Astrocyte of the spinal cord (primary cell): Measurements from ENCODE around the gene CHCT1.

ENCODE experiments used
- DNase-seq: peaks from one replicate; pipeline ENCODE4 v3.0.0; 2011; ENCODE audit warnings: low read depth, low spot score
- H3K4me3 ChIP-seq: 2 replicates; pipeline ENCODE4 v1.5.1; 2011; ENCODE audit warnings: low read depth, mild to moderate bottlenecking, low read length, moderate library complexity
- CTCF ChIP-seq: IDR thresholded peaks from 2 replicates; pipeline ENCODE4 v1.5.1; 2012; ENCODE audit warnings: low read depth, mild to moderate bottlenecking, low read length, inconsistent platforms
- in situ Hi-C: cut with HindIII; loops from 2 replicates; pipeline ENCODE4 v1.10.0; 2017; ENCODE audit warnings: low sequenced_read_pairs

Gene CHCT1

GRCh38 chr17:60387666-60388065 is 34.6 kb upstream of the CHCT1 start:
- no peak for DNase-seq
- no peak for TF ChIP-seq CTCF
- in situ Hi-C loops = no loop called here
- no peak overlapping the region for H3K4me3 ChIP-seq

- no peak for DNase-seq
- TF ChIP-seq CTCF = no peak
- H3K4me3 ChIP-seq = no peak overlapping the region
- in situ Hi-C loops = no loop called here
Measured at GRCh38 chr17:60388742-60389141, 33.5 kb upstream of the CHCT1 start.

DNA sequence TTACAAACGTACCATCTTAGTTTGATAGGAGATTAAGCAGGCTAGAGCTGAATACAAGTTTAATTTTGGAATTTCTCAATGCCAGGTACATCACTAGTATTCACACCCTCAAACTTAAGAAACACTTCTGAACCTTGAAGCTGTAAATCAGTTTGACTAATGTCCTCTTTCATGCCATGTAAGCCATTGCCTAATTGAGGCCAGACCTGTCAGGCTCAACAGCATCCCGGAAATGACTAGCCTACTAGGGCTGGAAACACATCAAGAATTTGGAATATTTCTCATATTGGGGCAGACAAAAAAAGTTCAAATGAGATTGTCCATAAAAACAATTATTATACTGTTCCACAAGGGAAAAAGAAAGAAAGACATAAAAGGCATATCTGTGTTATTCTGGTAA is 32.1 kb upstream of the CHCT1 start:
- peak overlapping the region; percentile 74 for H3K4me3 ChIP-seq
- DNase-seq = peak; percentile 35
- in situ Hi-C loops = no loop called here
- no peak for TF ChIP-seq CTCF

GRCh38 chr17:60390925-60391470 is 31.3 kb upstream of the CHCT1 start:
- H3K4me3 ChIP-seq = peak overlapping the region; percentile 74
- in situ Hi-C loops = no loop called here
- peak; percentile 51 for DNase-seq
- TF ChIP-seq CTCF = no peak

GRCh38 chr17:60391471-60392041 is 30.7 kb upstream of the CHCT1 start:
- TF ChIP-seq CTCF = no peak
- peak; percentile 23 for DNase-seq
- H3K4me3 ChIP-seq = peak overlapping the region; percentile 74
- in situ Hi-C loops = no loop called here

- in situ Hi-C loops = no loop called here
- H3K4me3 ChIP-seq = peak within 1 kb of the TSS; percentile 74
- DNase-seq = peak; percentile 99
- no peak for TF ChIP-seq CTCF
Measured at GRCh38 chr17:60392042-60392844, 30.0 kb upstream of the CHCT1 start, which contains the start of gene USP32. Gene USP32, minus strand, starts transcription at chr17:60392133. Its CDS starts 194 bp downstream, at chr17:60391939.
